Endothelial cell of umbilical vein (primary cell): Measurements from ENCODE around the gene DIAPH3. TPM values are rescaled to one million over a fixed set of nuclear protein-coding genes. Genes with fewer than 3 reads are reported as not detected.

ENCODE experiments used
- BruUV-seq: library from RNA; stranded (reverse); fragments of 400-500 nt; replicated peaks from 2 replicates; lab custom pipeline; 2021; lab: Mats Ljungman, UMichigan
- CTCF ChIA-PET: fragments of 300-600, 350-600 bp; sonication (Branson Sonifier 250); formaldehyde crosslinking; loops from one replicate; lab custom pipeline; 2021; ENCODE audit warnings: antibody characterized with exemption, inconsistent platforms; lab: Charles Lee
- POLR2A ChIA-PET: fragments of 300-600, 350-600 bp; sonication (Branson Sonifier 250); formaldehyde crosslinking; loops from one replicate; lab custom pipeline; 2021; ENCODE audit warnings: antibody characterized with exemption, inconsistent platforms; lab: Charles Lee
- DNase-seq: peaks from one replicate; pipeline ENCODE4 v3.0.0-alpha.2; 2011; ENCODE audit warnings: low read depth, low spot score
- FAIRE-seq: peaks from 2 replicates; lab custom pipeline; 2011; peaks lifted over from hg19 to GRCh38; lab: Jason Lieb, UNC
- H2AFZ ChIP-seq: 2 replicates; pipeline ENCODE4 v1.6.0; 2012; ENCODE audit warnings: low read depth, low read length, control low read depth, inconsistent platforms
- H3K27ac ChIP-seq: 2 replicates; pipeline ENCODE4 v1.5.1; 2011; ENCODE audit warnings: low read depth, mild to moderate bottlenecking, control low read depth, low read length, moderate library complexity; ENCODE audit not compliant: insufficient read depth
- H3K27me3 ChIP-seq, 2 experiments: 2 replicates each; pipeline versions ENCODE4 v1.6.0 to v1.6.1; 2011; ENCODE audit warnings: low read length in 2 of 2, mixed read lengths in 1 of 2; ENCODE audit not compliant: control insufficient read depth in 2 of 2, insufficient read depth in 2 of 2
- H3K36me3 ChIP-seq, 2 experiments: 2 replicates in 1 of 2; 3 replicates in 1 of 2; pipeline ENCODE4 v1.5.1; 2011; ENCODE audit warnings: low read length in 2 of 2, mild to moderate bottlenecking in 1 of 2, moderate library complexity in 1 of 2; ENCODE audit not compliant: control insufficient read depth in 2 of 2, insufficient read depth in 2 of 2; ENCODE audit errors: extremely low read depth in 1 of 2
- H3K4me1 ChIP-seq: 3 replicates; pipeline ENCODE4 v1.5.1; 2011; ENCODE audit warnings: mild to moderate bottlenecking, low read length; ENCODE audit not compliant: control insufficient read depth, insufficient read depth; ENCODE audit errors: extremely low read depth
- H3K4me2 ChIP-seq: 2 replicates; pipeline ENCODE4 v1.6.1; 2011; ENCODE audit warnings: low read length, control low read depth, mixed read lengths; ENCODE audit not compliant: insufficient read depth
- H3K4me3 ChIP-seq, 3 experiments: fragments of 200-600 bp in 1 of 3; sonication (generic), shearing (Covaris generic) in 1 of 3; replicated peaks in 1 of 3; 2 replicates each; pipeline ENCODE4 v1.5.1; 2011 to 2016; ENCODE audit warnings: control low read depth in 3 of 3, low read length in 3 of 3, mild to moderate bottlenecking in 2 of 3, inconsistent platforms in 1 of 3, low read depth in 1 of 3, moderate library complexity in 1 of 3; ENCODE audit not compliant: insufficient read depth in 1 of 3
- H3K79me2 ChIP-seq: 2 replicates; pipeline ENCODE4 v1.6.0; 2012; ENCODE audit warnings: low read length, inconsistent platforms; ENCODE audit not compliant: control insufficient read depth, insufficient read depth
- H3K9ac ChIP-seq: replicated peaks from 2 replicates; pipeline ENCODE3; 2011; ENCODE audit warnings: low read length, control low read depth; ENCODE audit not compliant: insufficient read depth; ENCODE audit errors: extremely low read depth
- H3K9me1 ChIP-seq: replicated peaks from 3 replicates; pipeline ENCODE4 v1.6.0; 2011; ENCODE audit warnings: mild to moderate bottlenecking, low read length; ENCODE audit not compliant: control insufficient read depth, insufficient read depth; ENCODE audit errors: extremely low read depth
- H3K9me3 ChIP-seq: replicated peaks from 2 replicates; pipeline ENCODE4 v1.5.1; 2012; ENCODE audit warnings: low read length, inconsistent platforms; ENCODE audit not compliant: control insufficient read depth, insufficient read depth
- H4K20me1 ChIP-seq: replicated peaks from 2 replicates; pipeline ENCODE3; 2011; ENCODE audit warnings: mild to moderate bottlenecking, low read length; ENCODE audit not compliant: control insufficient read depth, insufficient read depth; ENCODE audit errors: extremely low read depth
- CTCF ChIP-seq, 2 donors: IDR thresholded peaks; 1 replicate in 1 of 2; 2 replicates in 1 of 2; pipeline ENCODE4 v1.5.1; 2011; ENCODE audit warnings: low read length in 2 of 2, mild to moderate bottlenecking in 2 of 2, moderate library complexity in 2 of 2, control low read depth in 1 of 2, inconsistent platforms in 1 of 2, low read depth in 1 of 2; ENCODE audit not compliant: insufficient read depth in 1 of 2; ENCODE audit errors: extremely low read depth in 1 of 2
- EZH2 ChIP-seq: IDR thresholded peaks from 2 replicates; pipeline ENCODE4 v1.6.1; 2012; ENCODE audit warnings: borderline replicate concordance, low read depth, mild to moderate bottlenecking, moderate library complexity, low read length, inconsistent platforms; ENCODE audit not compliant: severe bottlenecking
- FOS ChIP-seq: IDR thresholded peaks from 2 replicates; pipeline ENCODE4 v1.6.1; 2011; ENCODE audit warnings: mild to moderate bottlenecking, low read length, moderate library complexity, borderline replicate concordance; ENCODE audit not compliant: insufficient read depth
- GATA2 ChIP-seq: IDR thresholded peaks from 2 replicates; pipeline ENCODE4 v1.7.0; 2011; ENCODE audit warnings: low read depth, mild to moderate bottlenecking, moderate library complexity, mixed read lengths, low read length; ENCODE audit not compliant: insufficient read length, insufficient read depth
- JUN ChIP-seq: IDR thresholded peaks from 2 replicates; pipeline ENCODE4 v1.6.1; 2011; ENCODE audit warnings: borderline replicate concordance, low read depth; ENCODE audit not compliant: insufficient read length, insufficient read depth
- MYC ChIP-seq: IDR thresholded peaks from one replicate; pipeline ENCODE4 v1.6.1; 2011; ENCODE audit warnings: mild to moderate bottlenecking, low read depth, low read length
- POLR2A ChIP-seq: IDR thresholded peaks from 2 replicates; pipeline ENCODE4 v1.6.1; 2012; ENCODE audit warnings: low read depth, mild to moderate bottlenecking, control low read depth, low read length
- POLR2AphosphoS5 ChIP-seq: IDR thresholded peaks from 2 replicates; pipeline ENCODE4 v1.6.1; 2012; ENCODE audit warnings: low read depth, mild to moderate bottlenecking, control low read depth, low read length, moderate library complexity; ENCODE audit not compliant: insufficient read depth
- dilution Hi-C: fragments of 300-500 bp; cut with MboI; formaldehyde crosslinking; loops from one replicate; pipeline ENCODE4 v1.15.0; 2019; ENCODE audit warnings: low sequenced_read_pairs; ENCODE audit not compliant: extremely low pct_ligation_motif_present
- intact Hi-C: fragments of 100-400 bp; cut with micrococcal nuclease; formaldehyde crosslinking; loops from one replicate; pipeline ENCODE4 v1.10.0; 2022
- polyA plus RNA-seq, 4 experiments: library from polyadenylated mRNA; depleted of rRNA in 3 of 4; stranded (reverse) in 3 of 4; unstranded in 1 of 4; fragments of >200 nt; gene quantifications; 2 replicates each; pipeline versions ENCODE4 v1.2.1 to v1.2.3, GENCODE V29; 2011 to 2012; ENCODE audit warnings: missing spikeins in 1 of 4
- total RNA-seq: library from RNA; stranded (reverse); gene quantifications from 2 replicates; pipeline ENCODE4 v1.2.3, GENCODE V29; 2021
- TF ChIP-seq, protein P1 (sequence below): IDR thresholded peaks from 2 replicates; pipeline ENCODE4 v1.6.1; 2011; ENCODE audit not compliant: insufficient read depth, insufficient read length

The DIAPH3 gene
- total and polyA plus RNA-seq, 2 donors (not counting 3 experiments of a cell fraction or from before 2014, with no cell fraction given), result 9.9 to 44.0 TPM

DNA sequence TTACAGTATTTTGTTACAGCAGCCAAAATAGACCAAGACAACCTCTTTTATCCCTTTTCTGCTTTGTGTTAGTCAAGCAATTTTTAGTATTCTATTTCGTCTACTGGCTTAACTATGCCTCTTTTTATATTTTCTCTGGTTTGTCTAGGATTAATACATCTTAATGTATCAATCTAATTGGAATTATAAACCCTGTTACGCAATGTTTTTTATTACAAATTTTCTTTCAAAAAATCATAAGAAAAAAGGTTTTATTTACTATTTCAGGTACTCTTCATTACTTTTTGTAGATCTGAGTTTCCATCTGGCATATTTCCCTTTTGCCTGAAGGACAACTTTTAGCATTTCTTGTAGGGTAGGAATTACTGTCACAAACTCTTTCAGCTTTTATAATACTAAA lies 275.3 kb downstream of the DIAPH3 start:
- Histone ChIP-seq H3K9ac (no peak overlapping the region), H3K9me1 (no peaks in the 10 kb centered on the region), H3K4me2 (no peak overlapping the region), H2AFZ (no peak overlapping the region), H3K27ac (no peak overlapping the region), H3K27me3 (no peaks in the 10 kb centered on the region), H3K79me2 (no peaks in the 10 kb centered on the region), H3K4me3 (no peak overlapping the region), H3K9me3 (no peaks in the 10 kb centered on the region), H3K4me1 (no peaks in the 10 kb centered on the region), H3K36me3 (no peaks in the 10 kb centered on the region), H4K20me1 (no peaks in the 10 kb centered on the region)
- intact Hi-C loops (no loop called here), dilution Hi-C loops (no loop called here)
- TF ChIP-seq POLR2AphosphoS5, result no peak
- no peak for DNase-seq
- ChIA-PET POLR2A (no interaction called here), CTCF (interaction anchor here (1.0 kb wide), 1 partner anchor 8 kb away, joined by 3 read pairs; no protein-coding TSS in a partner anchor)
- no peak for FAIRE-seq
- BruUV-seq, result no TSS peak

GRCh38 chr13:59885076-59885475 lies 278.7 kb downstream of the DIAPH3 start:
- dilution Hi-C loops (no loop called here), intact Hi-C loops (no loop called here)
- no TSS peak for BruUV-seq
- H3K27me3 ChIP-seq, result no peaks in the 10 kb centered on the region
- H3K9ac ChIP-seq, result no peak overlapping the region
- no peak for TF ChIP-seq CTCF (IDR thresholded peaks at IDR 0.05; ENCODE audit: extremely low read depth in 1 of 2, insufficient read depth in 1 of 2, low read depth in 1 of 2, low read length in 2 of 2)
- no peak for TF ChIP-seq JUN
- TF ChIP-seq, protein P1, sequence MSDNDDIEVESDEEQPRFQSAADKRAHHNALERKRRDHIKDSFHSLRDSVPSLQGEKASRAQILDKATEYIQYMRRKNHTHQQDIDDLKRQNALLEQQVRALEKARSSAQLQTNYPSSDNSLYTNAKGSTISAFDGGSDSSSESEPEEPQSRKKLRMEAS, result no peak
- no peak for TF ChIP-seq POLR2A
- TF ChIP-seq FOS, result no peak
- TF ChIP-seq EZH2, result no peak
- TF ChIP-seq GATA2, result no peak
- no peak for TF ChIP-seq MYC
- no peak for TF ChIP-seq POLR2AphosphoS5
- DNase-seq, result peak; percentile 24
- FAIRE-seq, result no peak
- no peaks in the 10 kb centered on the region for H3K9me1 ChIP-seq
- H4K20me1 ChIP-seq, result no peaks in the 10 kb centered on the region
- no peaks in the 10 kb centered on the region for H3K9me3 ChIP-seq
- H3K36me3 ChIP-seq, result no peaks in the 10 kb centered on the region
- H3K27ac ChIP-seq, result no peak overlapping the region
- no peak overlapping the region for H3K4me3 ChIP-seq
- no peaks in the 10 kb centered on the region for H3K4me1 ChIP-seq
- ChIA-PET POLR2A (no interaction called here), CTCF (interaction anchor here (0.8 to 2.0 kb wide), 7 partner anchors 9 to 546 kb away, joined by 3 to 14 read pairs (median 3); no protein-coding TSS in a partner anchor)
- H3K79me2 ChIP-seq, result no peaks in the 10 kb centered on the region
- no peak overlapping the region for H3K4me2 ChIP-seq
- no peak overlapping the region for H2AFZ ChIP-seq
